MCF 10A (cell line): Measurements from ENCODE around the gene TREML2. TPM values are rescaled to one million over a fixed set of nuclear protein-coding genes. Genes with fewer than 3 reads are reported as not detected.

ENCODE experiments used
- BruUV-seq: library from RNA; stranded (reverse); fragments of 400-500 nt; replicated peaks from 2 replicates; lab custom pipeline; 2021; lab: Mats Ljungman, UMichigan
- CTCF ChIA-PET: fragments of 300-600 bp; sonication (Branson Sonifier 250); formaldehyde crosslinking; extraction: SDS; loops from one replicate; lab custom pipeline; 2021; ENCODE audit warnings: antibody characterized with exemption, inconsistent platforms; lab: Yijun Ruan, JAX
- POLR2A ChIA-PET: fragments of 300-600, 350-650 bp; sonication (Branson Sonifier 250); formaldehyde crosslinking; extraction: SDS; loops from one replicate; lab custom pipeline; 2020; ENCODE audit warnings: antibody characterized with exemption, inconsistent platforms; lab: Yijun Ruan, JAX
- DNase-seq: peaks from one replicate; pipeline ENCODE4 v3.0.0-alpha.2; 2018; ENCODE audit not compliant: unreplicated experiment
- H3K27ac Mint-ChIP-seq: one replicate; pipeline ENCODE4 v1.8.0; 2022; ENCODE audit warnings: mild to moderate bottlenecking, low read depth, mixed read lengths; ENCODE audit not compliant: unreplicated experiment
- H3K27me3 Mint-ChIP-seq: one replicate; pipeline ENCODE4 v1.8.0; 2022; ENCODE audit warnings: mixed read lengths; ENCODE audit not compliant: insufficient read depth, unreplicated experiment
- H3K36me3 Mint-ChIP-seq: one replicate; pipeline ENCODE4 v1.8.0; 2022; ENCODE audit warnings: mild to moderate bottlenecking, moderate library complexity, mixed read lengths; ENCODE audit not compliant: insufficient read depth, unreplicated experiment
- H3K4me1 Mint-ChIP-seq: one replicate; pipeline ENCODE4 v1.8.0; 2022; ENCODE audit warnings: mixed read lengths; ENCODE audit not compliant: insufficient read depth, unreplicated experiment
- H3K4me3 Mint-ChIP-seq: one replicate; pipeline ENCODE4 v1.8.0; 2022; ENCODE audit warnings: mild to moderate bottlenecking, moderate library complexity, mixed read lengths; ENCODE audit not compliant: unreplicated experiment
- H3K9me3 Mint-ChIP-seq: one replicate; pipeline ENCODE4 v1.8.0; 2022; ENCODE audit warnings: mixed read lengths; ENCODE audit not compliant: unreplicated experiment
- CTCF ChIP-seq: fragments of 200-600 bp; IDR thresholded peaks from one replicate; pipeline ENCODE4 v1.8.0; 2022; ENCODE audit warnings: antibody characterized with exemption, mild to moderate bottlenecking; ENCODE audit not compliant: unreplicated experiment
- intact Hi-C: fragments of 100-400 bp; cut with micrococcal nuclease; formaldehyde crosslinking; loops from 2 replicates; pipeline ENCODE4 v1.14.1; 2022
- total RNA-seq: library from RNA; stranded (reverse); gene quantifications from 2 replicates; pipeline ENCODE4 v1.2.3, GENCODE V29; 2022

TREML2 gene
- total RNA-seq, 1 experiment from 2014 or later = not detected

DNA sequence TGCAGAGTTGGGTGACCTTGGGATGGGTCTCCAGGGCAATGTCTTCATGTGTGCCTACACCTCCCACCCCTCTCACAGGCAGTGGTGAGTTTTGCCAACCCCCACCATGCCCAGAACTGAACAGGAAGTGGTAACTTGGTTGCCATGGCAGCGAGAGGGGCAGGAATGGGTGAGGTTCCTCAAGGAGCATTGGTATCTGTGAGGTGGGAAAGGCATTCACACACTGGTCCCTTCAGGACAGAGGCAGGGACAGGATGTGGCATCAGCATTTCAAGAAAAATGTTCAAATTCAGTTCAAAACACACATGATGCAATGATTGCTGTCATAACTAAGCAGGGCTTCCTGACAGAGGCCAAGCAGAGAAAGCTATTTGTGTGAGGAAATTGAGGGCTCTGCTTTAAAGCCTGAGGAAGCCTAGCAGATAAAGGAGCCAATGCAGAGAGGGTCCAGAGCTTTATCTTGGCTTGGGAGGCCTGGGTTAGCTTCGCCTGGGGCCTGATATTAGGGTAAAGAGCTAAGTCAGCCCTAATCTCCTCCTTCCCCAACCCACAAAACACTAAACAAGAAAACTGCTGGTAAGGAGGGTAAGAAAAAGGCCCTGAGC is 551 bp downstream of the TREML2 start:
- Mint-ChIP-seq H3K4me1 (no peaks in the 10 kb centered on the region), H3K4me3 (no peak overlapping the region), H3K9me3 (no peaks in the 10 kb centered on the region), H3K36me3 (no peaks in the 10 kb centered on the region), H3K27ac (no peak overlapping the region), H3K27me3 (peaks cover 43% of the 10 kb centered on the region)
- POLR2A ChIA-PET = interaction anchor here (1.2 kb wide), 1 partner anchor 128 kb away, joined by 3 read pairs; the partner anchor contains the start of genes NFYA and OARD1
- intact Hi-C loops = no loop called here
- no peak for DNase-seq
- CTCF ChIA-PET = interaction anchor here (0.6 to 1.1 kb wide), 3 partner anchors 8 to 17 kb away, joined by 3 to 5 read pairs (median 4); no protein-coding TSS in a partner anchor
- TF ChIP-seq CTCF = no peak
- BruUV-seq = no TSS peak

DNA sequence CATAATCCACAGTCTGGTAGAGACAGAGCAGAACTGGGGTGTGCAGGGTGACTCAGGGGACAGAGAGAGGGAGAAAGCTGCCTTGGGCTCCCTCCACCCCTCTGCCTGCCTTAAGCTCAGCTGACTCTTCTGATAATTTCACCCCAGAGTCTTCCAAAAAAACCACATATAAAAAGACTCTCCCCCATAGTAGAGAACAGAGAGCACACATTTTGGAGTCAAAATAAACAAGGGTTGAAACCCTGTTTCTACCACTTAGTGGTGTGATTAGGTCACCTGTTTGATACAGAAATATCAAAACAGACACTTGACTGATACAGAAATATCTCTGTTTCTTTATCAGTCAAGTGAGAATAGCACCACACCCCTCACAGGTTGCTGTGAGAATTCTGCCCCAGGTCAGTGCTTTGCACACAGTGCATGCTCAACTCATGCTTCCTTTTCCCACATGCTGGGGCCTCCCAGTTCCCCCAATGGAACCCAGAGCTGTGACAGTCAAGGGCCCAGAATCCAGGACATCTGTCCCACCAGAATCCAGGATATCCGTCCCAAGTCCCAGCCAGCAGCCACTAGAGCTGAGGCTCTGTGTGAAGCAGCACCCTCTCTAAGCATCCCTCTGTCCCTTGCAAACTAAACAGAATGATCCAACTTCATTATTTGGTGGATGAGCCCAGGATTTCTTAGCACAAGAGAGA is 1.2 kb downstream of the TREML2 start:
- Mint-ChIP-seq H3K4me3 (no peak overlapping the region), H3K27ac (no peak overlapping the region), H3K4me1 (no peaks in the 10 kb centered on the region), H3K36me3 (no peaks in the 10 kb centered on the region), H3K27me3 (peaks cover 43% of the 10 kb centered on the region), H3K9me3 (no peaks in the 10 kb centered on the region)
- BruUV-seq = no TSS peak
- intact Hi-C loops = no loop called here
- no peak for TF ChIP-seq CTCF
- CTCF ChIA-PET = interaction anchor here (0.6 to 1.1 kb wide), 3 partner anchors 8 to 18 kb away, joined by 3 to 5 read pairs (median 4); no protein-coding TSS in a partner anchor
- POLR2A ChIA-PET = interaction anchor here (1.2 kb wide), 1 partner anchor 127 kb away, joined by 3 read pairs; the partner anchor contains the start of genes NFYA and OARD1
- no peak for DNase-seq

DNA sequence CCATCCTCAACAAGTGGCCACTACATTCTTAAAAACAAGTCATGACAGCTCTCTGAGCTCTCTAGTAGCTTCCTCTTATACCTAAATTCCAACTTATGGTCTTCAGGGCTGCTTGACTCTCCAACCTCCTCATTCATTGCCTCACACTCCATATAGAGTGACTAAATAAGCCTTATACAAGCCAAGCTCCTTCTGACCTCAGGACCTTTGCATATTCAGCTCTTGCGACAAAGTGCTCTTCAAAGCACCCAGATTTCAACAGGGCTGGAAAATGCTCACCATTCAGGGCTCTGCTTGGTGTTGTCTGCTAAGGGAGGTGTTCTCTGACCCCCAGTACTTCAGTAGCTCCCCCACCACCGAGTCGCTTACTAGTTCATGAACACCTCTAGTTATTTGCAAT is 3.7 kb downstream of the TREML2 start:
- intact Hi-C loops = no loop called here
- Mint-ChIP-seq H3K4me1 (no peaks in the 10 kb centered on the region), H3K4me3 (no peak overlapping the region), H3K27ac (no peak overlapping the region), H3K36me3 (no peaks in the 10 kb centered on the region), H3K9me3 (no peaks in the 10 kb centered on the region), H3K27me3 (peaks cover 55% of the 10 kb centered on the region)
- no peak for TF ChIP-seq CTCF
- ChIA-PET POLR2A (no interaction called here), CTCF (interaction anchor here (0.5 to 1.4 kb wide), 4 partner anchors 15 to 1331 kb away, joined by 3 to 7 read pairs (median 4); no protein-coding TSS in a partner anchor)
- BruUV-seq = no TSS peak
- DNase-seq = no peak

GRCh38 chr6:41194386-41194785 is 6.6 kb downstream of the TREML2 start:
- TF ChIP-seq CTCF = no peak
- H3K27me3 Mint-ChIP-seq = peaks cover 60% of the 10 kb centered on the region
- peaks cover 5% of the 10 kb centered on the region for H3K9me3 Mint-ChIP-seq
- intact Hi-C loops = no loop called here
- POLR2A ChIA-PET = no interaction called here
- DNase-seq = no peak
- no peaks in the 10 kb centered on the region for H3K4me1 Mint-ChIP-seq
- no peak overlapping the region for H3K4me3 Mint-ChIP-seq
- H3K36me3 Mint-ChIP-seq = no peaks in the 10 kb centered on the region
- CTCF ChIA-PET = no interaction called here
- no TSS peak for BruUV-seq
- H3K27ac Mint-ChIP-seq = no peak overlapping the region
